ENCODE measurements around the gene RNF8. TPM values are rescaled to one million over a fixed set of nuclear protein-coding genes. Genes with fewer than 3 reads are reported as not detected.

The RNF8 gene
- total and polyA plus RNA-seq, 9 of the 15 experiments (the other 6 are each of a cell fraction or from before 2014, with no cell fraction given), result 10.6 to 47.0 (median 37.5) TPM

DNA sequence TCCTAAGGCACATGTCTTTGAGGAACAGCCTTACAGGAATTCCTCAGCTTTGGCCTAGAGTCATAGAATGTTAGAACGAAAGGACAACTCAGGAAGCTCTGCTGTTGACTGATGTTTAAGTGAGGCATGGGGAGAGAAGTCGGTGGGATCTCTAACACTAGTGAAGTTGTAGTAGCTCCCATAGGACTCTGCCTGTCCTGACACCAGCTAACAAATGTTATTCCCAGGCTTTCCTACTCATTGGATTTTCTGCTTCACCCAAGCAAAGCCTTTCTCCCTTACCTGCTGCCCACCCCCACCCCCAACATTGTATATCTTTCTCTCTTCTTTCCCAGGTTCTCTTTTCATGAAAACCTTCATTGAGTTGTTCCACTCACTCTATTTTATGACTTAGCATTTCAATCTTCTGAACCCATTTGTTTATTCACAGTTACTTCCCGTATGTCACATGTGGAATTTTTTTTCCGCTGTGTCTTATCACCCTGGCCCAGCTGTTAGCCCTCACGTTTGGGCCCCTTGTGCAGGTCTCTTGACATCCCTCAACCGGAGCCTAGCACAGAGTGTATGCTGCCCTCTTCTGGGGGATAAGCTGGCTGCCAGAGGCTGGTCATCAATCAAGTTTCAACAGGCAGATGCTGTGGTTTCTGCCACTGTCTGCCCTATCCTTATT lies 39.2 kb upstream of the RNF8 start (continued):
- TF ChIP-seq, protein P1, sequence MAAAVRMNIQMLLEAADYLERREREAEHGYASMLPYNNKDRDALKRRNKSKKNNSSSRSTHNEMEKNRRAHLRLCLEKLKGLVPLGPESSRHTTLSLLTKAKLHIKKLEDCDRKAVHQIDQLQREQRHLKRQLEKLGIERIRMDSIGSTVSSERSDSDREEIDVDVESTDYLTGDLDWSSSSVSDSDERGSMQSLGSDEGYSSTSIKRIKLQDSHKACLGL (CRISPR knock-in tag; IDR thresholded peaks at IDR 0.05; ENCODE audit: borderline replicate concordance, poor library complexity, severe bottlenecking), result no peak
- TF ChIP-seq MEF2D (tag; conservative IDR thresholded peaks at IDR 0.05; ENCODE audit: low read depth) (peak; percentile 79), HDAC6 (IDR thresholded peaks at IDR 0.05; ENCODE audit: low read depth, low read length) (no peak), ZNF24 (IDR thresholded peaks at IDR 0.05) (peak; percentile 87), ZFP30 (CRISPR knock-in tag; IDR thresholded peaks at IDR 0.05; ENCODE audit: borderline replicate concordance) (no peak), RFX1 (IDR thresholded peaks at IDR 0.05) (no peak), STAG1 (CRISPR knock-in tag; IDR thresholded peaks at IDR 0.05; ENCODE audit: borderline replicate concordance) (peak; percentile 53; the same call in 1 of the 2 replicates), SAP30 (IDR thresholded peaks at IDR 0.05; ENCODE audit: borderline replicate concordance, insufficient read depth, low read depth, low read length, poor library complexity, severe bottlenecking) (peak; percentile 77), KLF13 (tag; IDR thresholded peaks at IDR 0.05; ENCODE audit: borderline replicate concordance, low read depth) (0 out of 2 replicates have a peak, but pooled peaks have one; percentile 47), MEF2A (IDR thresholded peaks at IDR 0.05; ENCODE audit: control insufficient read depth, low read depth, low read length) (0 out of 2 replicates have a peak, but pooled peaks have one; percentile 56), ZNF778 (CRISPR knock-in tag; IDR thresholded peaks at IDR 0.05) (no peak), SIN3A (IDR thresholded peaks at IDR 0.05; ENCODE audit: borderline replicate concordance in 2 of 2, control insufficient read depth in 1 of 2, low read depth in 2 of 2, low read length in 2 of 2) (peak; percentile 77 to 97; a peak in 3 of 4 replicates), BRD4 (IDR thresholded peaks at IDR 0.05) (no peak), ZNF551 (CRISPR knock-in tag; IDR thresholded peaks at IDR 0.05) (no peak), SMARCC2 (IDR thresholded peaks at IDR 0.05; ENCODE audit: low read depth) (peak; percentile 98), MTA1 (IDR thresholded peaks at IDR 0.05; ENCODE audit: borderline replicate concordance) (peak; percentile 94), ZNF280B (CRISPR knock-in tag; IDR thresholded peaks at IDR 0.05) (no peak), SLC30A9 (CRISPR knock-in tag; IDR thresholded peaks at IDR 0.05) (no peak), ZNF143 (CRISPR knock-in tag; IDR thresholded peaks at IDR 0.05) (no peak), RBM25 (IDR thresholded peaks at IDR 0.05; ENCODE audit: low read depth, low read length, severe bottlenecking) (no peak)
- TF ChIP-seq, protein P2, sequence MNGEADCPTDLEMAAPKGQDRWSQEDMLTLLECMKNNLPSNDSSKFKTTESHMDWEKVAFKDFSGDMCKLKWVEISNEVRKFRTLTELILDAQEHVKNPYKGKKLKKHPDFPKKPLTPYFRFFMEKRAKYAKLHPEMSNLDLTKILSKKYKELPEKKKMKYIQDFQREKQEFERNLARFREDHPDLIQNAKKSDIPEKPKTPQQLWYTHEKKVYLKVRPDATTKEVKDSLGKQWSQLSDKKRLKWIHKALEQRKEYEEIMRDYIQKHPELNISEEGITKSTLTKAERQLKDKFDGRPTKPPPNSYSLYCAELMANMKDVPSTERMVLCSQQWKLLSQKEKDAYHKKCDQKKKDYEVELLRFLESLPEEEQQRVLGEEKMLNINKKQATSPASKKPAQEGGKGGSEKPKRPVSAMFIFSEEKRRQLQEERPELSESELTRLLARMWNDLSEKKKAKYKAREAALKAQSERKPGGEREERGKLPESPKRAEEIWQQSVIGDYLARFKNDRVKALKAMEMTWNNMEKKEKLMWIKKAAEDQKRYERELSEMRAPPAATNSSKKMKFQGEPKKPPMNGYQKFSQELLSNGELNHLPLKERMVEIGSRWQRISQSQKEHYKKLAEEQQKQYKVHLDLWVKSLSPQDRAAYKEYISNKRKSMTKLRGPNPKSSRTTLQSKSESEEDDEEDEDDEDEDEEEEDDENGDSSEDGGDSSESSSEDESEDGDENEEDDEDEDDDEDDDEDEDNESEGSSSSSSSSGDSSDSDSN (IDR thresholded peaks at IDR 0.05; ENCODE audit: borderline replicate concordance in 1 of 2, low read depth in 2 of 2, low read length in 2 of 2), result 0 out of 4 replicates have a peak, but pooled peaks of 1 of the 2 experiments have one; percentile 65
- TF ChIP-seq, protein P3, sequence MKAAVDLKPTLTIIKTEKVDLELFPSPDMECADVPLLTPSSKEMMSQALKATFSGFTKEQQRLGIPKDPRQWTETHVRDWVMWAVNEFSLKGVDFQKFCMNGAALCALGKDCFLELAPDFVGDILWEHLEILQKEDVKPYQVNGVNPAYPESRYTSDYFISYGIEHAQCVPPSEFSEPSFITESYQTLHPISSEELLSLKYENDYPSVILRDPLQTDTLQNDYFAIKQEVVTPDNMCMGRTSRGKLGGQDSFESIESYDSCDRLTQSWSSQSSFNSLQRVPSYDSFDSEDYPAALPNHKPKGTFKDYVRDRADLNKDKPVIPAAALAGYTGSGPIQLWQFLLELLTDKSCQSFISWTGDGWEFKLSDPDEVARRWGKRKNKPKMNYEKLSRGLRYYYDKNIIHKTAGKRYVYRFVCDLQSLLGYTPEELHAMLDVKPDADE (conservative IDR thresholded peaks at IDR 0.05; ENCODE audit: control insufficient read depth, low read depth, low read length), result peak; percentile 81; the same call in 1 of the 2 replicates
